Muscle of arm (tissue), 12 donors: ENCODE results near the gene KANK3. TPM values are rescaled to one million over a fixed set of nuclear protein-coding genes. Genes with fewer than 3 reads are reported as not detected.
"Not testable (repeated sequence)": the region's sequence is repeated elsewhere in the genome, so short reads cannot be mapped to it uniquely, and the experiment has no call there.

Source experiments
- DNase-seq: peaks from one replicate; pipeline ENCODE4 v3.0.0-alpha.2; 2013
- polyA plus RNA-seq, 12 donors: library from polyadenylated mRNA; unstranded; fragments of 120-200 nt; gene quantifications; one replicate each; pipeline ENCODE4 v1.2.1, GENCODE V29; 2013; ENCODE audit not compliant: insufficient read length in 12 of 12

The KANK3 gene
- polyA plus RNA-seq, 12 donors: 6.2 to 18.5 (median 7.7) TPM; not detected in 1

GRCh38 chr19:8373867-8374813 lies 31.1 kb upstream of the KANK3 start:
- no peak for DNase-seq

DNA sequence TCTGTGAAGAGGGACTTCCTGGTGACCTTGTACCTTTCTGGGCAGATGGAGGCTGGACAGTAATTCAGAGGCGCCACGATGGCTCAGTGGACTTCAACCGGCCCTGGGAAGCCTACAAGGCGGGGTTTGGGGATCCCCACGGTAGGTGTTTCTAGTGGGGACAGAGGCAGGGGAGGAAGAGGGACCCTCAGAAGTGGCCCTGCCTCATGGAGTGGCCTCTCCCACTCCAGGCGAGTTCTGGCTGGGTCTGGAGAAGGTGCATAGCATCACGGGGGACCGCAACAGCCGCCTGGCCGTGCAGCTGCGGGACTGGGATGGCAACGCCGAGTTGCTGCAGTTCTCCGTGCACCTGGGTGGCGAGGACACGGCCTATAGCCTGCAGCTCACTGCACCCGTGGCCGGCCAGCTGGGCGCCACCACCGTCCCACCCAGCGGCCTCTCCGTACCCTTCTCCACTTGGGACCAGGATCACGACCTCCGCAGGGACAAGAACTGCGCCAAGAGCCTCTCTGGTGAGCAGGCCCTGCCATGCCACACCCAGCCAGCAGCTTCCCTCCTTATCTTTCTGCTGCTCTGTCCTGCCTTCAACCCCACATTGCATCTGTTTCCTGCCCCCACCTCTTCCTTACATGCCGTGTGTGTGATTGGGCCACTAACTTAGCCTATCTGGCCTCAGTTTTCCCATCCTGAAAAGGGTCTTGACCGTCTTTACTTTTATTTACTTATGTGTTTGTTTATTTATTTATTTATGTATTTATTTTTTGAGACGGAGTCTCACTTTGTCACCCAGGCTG lies 28.1 kb upstream of the KANK3 start:
- no peak for DNase-seq

DNA sequence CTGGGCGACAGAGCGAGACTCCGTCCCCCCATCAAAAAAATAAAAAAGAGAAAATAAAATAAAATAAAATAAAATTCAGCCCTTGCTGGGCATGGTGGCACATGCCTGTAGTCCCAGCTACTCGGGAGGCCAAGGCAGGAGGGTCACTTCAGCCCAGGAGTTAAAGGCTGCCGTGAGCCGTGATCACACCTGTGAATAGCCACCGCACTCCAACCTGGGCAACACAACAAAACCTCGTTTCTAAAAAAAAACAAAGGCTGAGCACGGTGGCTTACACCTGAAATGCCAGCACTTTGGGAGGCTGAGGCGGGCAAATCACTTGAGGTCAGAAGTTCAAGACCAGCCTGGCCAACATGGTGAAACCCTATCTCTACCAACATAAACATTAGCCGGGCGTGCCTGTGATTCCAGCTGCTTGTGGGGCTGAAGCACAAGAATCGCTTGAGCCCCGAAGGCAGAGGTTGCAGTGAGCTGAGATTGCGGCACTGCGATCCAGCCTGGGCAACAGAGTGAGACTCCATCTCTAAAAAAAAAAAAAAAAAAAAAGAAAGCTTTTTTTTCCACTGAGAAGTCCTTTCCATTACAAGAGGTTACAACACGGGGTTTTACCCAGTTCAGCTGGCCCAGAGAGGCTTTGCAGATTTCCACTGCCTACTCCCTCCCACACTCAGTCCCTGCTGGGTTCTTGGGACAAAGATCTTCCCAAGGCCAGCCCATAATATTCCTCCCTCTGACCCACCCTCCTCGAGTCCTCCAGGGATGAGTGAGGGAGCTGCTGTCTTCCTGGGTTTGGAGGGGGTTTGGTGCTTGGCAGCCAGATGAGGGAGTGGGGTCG lies 27.3 kb upstream of the KANK3 start:
- DNase-seq: no peak

- peak; percentile 79 for DNase-seq
Observed at GRCh38 chr19:8367327-8368001, 24.4 kb upstream of the KANK3 start.

- no peak for DNase-seq
Observed at GRCh38 chr19:8366961-8367326, 23.9 kb upstream of the KANK3 start.

GRCh38 chr19:8366121-8366581 lies 23.1 kb upstream of the KANK3 start:
- DNase-seq: no peak

DNA sequence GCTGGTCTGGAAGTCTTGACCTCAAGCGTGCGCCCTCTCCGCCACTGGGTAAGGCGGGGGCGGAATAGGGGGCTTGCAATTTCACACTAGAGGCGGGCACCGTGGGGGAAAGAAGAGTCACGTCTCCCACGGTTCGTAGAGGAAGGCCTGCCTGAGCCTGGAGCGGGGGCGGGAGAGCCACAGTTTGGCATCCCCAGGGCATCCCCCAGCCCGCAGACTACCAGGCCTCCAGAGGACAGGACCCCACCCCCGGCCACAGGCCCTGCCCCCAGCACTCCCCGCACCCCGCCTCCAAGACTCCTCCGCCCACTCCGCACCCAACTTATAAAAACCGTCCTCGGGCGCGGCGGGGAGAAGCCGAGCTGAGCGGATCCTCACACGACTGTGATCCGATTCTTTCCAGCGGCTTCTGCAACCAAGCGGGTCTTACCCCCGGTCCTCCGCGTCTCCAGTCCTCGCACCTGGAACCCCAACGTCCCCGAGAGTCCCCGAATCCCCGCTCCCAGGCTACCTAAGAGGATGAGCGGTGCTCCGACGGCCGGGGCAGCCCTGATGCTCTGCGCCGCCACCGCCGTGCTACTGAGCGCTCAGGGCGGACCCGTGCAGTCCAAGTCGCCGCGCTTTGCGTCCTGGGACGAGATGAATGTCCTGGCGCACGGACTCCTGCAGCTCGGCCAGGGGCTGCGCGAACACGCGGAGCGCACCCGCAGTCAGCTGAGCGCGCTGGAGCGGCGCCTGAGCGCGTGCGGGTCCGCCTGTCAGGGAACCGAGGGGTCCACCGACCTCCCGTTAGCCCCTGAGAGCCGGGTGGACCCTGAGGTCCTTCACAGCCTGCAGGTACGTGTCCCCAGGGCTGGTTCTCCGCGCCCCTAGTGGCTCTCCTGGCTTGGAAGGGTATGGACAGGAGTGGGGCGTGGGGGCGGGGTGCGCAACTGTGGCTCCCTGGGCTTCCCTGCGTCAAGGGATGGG lies 21.0 kb upstream of the KANK3 start, which contains the start of gene ANGPTL4:
Gene ANGPTL4, plus strand, starts transcription at position 353 of the 969 bp plus-strand sequence. Its CDS starts 167 bp downstream, at position 520.
- peak; percentile 55 for DNase-seq

GRCh38 chr19:8361921-8362793 lies 19.1 kb upstream of the KANK3 start:
- DNase-seq: peak; percentile 85

DNA sequence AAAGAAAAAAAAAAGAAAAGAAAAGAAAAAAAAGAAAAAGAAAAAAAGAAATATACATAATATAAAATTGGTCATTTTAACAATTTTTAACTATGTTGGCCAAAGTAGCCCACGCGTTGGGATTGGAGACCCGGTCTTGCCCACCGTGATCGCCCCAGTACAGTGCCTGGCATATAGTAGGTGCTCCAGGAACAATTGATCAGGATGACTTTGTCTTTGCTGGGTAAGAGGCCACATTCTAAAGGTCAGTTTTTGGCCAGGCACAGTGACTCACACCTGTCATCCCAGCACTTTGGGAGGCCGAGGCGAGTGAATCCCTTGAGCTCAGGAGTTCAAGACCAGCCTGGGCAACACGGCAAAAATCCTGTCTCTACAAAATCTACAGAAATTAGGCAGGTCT lies 17.1 kb upstream of the KANK3 start:
- no peak for DNase-seq

GRCh38 chr19:8358948-8359347 lies 15.9 kb upstream of the KANK3 start:
- DNase-seq: no peak

DNA sequence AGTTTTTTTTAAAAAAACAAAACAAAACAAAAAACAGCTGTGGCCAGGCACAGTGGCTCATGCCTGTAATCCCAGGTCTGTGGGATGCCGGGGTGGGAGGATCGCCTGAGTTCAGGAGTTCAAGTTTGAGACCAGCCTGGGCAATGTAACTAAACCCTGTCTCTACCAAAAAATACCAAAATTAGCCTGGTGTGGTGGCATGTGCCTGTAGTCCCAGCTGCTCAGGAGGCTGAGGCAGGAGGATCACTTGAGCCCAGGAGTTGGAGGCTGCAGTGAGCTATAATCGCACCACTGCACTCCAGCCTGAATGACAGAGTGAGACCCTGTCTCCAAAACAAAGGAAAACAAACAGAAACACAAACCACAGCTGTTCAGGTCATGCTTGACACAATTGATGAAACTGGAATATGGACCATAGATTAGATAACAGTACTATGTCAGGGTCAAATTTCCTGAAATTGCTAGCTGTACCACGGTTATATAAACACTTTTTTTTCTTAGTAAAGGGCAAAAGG lies 14.0 kb upstream of the KANK3 start:
- no peak for DNase-seq

GRCh38 chr19:8355631-8356402 lies 12.8 kb upstream of the KANK3 start:
- DNase-seq: no peak

- not testable (repeated sequence) for DNase-seq
Observed at GRCh38 chr19:8352845-8353244, 9.8 kb upstream of the KANK3 start.

- DNase-seq: no peak
Observed at GRCh38 chr19:8352134-8352827, 9.2 kb upstream of the KANK3 start.

- not testable (repeated sequence) for DNase-seq
Observed at GRCh38 chr19:8349629-8350372, 6.7 kb upstream of the KANK3 start.

- DNase-seq: no peak
Observed at GRCh38 chr19:8343483-8343844, 402 bp upstream of the KANK3 start.
